GM18858 (cell line): ENCODE results near the gene RILP.
A peak's percentile ranks its signal among the peaks of the same experiment; 100 is the strongest.

Source experiments
- ATAC-seq: cut with Tn5 transposase; IDR thresholded peaks from one replicate; pipeline ENCODE4 v1.9.1; 2021; ENCODE audit not compliant: unreplicated experiment

Gene RILP

GRCh38 chr17:1648173-1648962, 1.3 kb downstream of the RILP start:
- ATAC-seq: peak; percentile 1

DNA sequence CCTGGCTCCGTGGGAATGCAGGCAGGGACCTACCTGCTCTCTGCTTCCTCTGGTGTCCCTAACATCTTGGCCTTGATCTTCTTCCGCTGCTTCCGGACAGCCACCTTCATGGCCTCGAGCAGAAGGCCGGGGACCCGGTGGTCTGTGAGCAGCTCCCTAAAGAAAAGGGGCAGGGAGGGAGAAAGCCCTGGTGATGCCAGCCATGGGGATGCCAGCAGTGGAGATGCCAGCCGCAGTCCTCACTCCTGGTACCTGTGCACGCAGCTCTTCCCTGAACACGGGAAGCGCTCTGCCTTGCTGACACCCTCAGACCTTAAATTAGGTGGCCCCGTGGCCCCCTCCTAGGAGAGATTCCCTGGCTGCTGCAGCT, 1.9 kb downstream of the RILP start:
- ATAC-seq: no peak

DNA sequence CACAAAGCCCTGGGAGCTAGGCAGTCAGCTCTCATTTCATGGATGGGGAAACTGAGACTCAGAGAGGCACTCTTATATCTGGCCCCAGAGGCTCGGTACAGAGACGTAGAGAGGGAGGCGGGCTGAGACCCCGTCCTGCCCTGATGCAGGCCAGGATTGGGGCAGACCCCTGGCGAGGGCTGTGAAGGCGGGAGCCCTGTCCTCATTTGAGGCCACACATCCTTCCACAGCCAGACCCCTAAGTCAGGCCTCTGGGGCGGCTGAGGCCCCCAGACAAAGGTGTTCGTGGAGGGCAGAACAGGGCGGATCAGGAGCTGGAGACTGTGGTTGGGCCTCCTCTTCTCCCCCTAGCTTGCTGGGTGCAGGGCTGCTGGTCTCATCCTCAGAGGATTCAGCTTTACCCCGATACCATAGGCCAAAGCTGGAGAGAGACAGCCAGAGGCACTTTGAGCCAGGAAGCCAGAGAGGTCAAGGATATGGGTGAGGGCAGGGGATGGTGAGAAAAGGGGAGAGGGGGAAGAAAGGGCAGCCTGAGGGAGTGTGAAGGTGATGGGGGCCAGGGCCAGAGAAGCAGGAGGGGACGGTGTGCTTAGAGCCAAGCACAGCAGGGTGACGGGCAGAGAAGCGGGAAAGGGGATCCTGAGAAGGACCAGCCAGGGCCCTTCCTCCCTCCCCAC, 3.3 kb downstream of the RILP start:
- ATAC-seq: no peak

DNA sequence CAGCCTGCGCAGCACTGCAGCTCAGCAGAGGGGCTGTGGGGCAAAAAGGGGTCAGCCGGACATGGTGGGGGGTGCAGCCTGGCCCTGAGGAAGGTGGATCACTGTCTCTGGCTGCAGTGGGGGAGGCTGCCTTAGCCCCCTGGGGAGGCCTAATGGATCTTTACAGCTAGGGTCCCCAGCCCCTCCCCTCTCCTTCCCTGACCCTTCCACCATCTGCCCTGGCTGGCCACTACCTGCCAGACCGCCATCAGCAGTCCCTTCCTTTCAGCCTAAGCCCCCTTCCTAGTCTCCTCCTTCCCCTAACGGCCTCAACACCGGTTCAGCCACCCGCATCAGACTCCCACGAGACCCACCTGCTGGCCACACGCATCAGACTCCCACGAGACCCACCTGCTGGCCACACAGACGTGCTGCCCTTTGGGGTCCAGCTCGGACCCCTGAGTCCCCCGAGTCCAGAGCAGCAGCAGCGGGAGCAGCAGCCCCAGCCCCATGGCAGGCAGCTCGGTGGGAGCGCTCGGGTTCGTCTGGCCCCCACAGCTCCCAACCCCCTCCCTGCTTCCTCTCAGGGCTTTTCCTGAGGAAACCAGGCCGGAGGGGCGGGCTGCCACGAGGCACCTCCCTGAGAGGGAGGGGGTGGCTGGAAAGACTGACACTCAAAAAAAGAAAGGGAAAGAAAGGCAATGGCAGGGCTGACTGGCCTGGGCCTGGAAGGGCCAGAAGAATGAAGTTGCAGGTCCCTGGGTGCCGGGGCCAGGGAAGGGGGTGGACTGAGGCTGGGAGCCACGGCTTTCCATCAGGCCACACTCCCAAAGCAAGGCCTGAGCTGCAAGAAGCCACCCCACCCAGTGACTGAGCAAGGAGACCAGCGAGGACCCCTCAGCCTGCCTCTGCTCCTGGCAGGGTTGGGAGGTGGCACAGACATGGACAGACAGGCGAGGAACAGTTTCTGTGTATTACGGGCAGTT, 4.2 kb downstream of the RILP start, which contains the start of gene SCARF1:
Gene SCARF1 (minus strand): TSS at position 526 of the 965 bp plus-strand sequence. CDS start 35 bp downstream, at position 491.
- ATAC-seq: no peak

DNA sequence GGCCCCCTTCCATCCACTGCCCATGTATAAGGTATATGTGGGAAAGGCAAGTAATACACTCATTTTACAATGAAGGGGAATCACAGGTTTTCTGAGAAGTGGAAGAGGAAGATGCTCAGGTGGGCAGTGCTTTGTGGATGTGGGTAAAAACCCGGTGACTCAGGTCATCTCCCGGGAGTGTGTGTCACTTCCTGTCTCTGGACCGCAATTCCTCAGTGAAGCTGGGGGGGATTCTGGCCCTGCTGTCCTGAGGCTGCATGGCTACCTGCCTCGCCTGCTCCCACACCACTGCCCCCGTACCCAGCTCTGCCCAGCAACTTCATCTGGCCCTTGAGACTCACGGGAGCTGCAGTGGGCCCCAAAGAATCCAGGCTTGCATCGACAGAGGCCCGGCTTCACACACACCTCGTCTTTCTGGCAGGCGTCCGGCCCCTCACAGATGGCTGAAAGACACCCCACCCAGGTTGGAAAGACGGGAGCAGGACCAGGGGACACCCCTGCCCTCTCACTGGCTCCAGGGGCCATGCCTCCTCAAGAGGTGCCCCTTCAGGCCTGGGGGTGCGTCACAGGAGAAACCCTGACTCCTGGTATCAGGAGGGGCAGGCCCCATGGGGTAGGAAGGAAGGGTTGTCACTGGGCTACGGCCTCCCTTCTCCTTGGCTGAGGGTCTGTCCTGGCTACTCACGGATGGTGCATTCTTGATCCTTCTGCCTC, 5.0 kb downstream of the RILP start:
- no peak for ATAC-seq

- ATAC-seq: no peak
These were observed 5.6 kb downstream of the RILP start for GRCh38 chr17:1643999-1644492.

DNA sequence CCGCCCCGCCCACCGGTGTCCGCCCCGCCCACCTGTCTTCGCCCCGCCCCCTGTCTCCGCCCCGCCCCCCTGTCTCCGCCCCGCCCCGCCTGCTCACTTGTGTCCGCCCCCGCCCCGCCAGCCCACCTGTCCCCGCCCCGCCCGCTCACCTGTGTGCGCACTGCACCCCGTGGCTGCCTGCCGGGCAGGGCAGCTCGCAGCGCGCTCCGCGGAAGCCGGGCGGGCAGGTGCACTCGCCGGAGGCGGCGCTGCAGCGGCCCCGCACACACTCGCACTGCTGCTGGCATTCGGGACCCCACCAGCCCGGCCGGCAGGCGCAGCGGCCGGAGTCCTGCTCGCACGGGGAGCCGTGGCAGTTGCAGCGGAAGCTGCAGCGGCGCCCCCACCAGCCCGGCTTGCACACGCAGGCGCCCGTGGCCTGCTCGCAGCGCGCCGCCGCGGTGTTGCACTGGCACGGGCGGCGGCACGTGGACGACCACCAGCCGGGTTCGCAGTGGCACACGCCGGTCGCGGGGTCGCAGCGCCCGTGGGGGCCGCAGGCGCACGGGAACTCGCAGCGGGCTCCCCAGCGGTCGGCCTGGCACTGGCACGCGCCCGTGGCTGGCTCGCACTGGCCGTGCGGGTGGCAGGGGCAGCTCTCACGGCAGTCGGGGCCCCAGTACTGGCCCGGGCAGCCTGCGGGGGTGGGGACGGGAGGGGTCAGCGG, 6.2 kb downstream of the RILP start:
- no peak for ATAC-seq

GRCh38 chr17:1641065-1641403, 8.6 kb downstream of the RILP start:
- no peak for ATAC-seq

- ATAC-seq: no peak
These were observed 9.2 kb downstream of the RILP start for GRCh38 chr17:1640329-1641064.

DNA sequence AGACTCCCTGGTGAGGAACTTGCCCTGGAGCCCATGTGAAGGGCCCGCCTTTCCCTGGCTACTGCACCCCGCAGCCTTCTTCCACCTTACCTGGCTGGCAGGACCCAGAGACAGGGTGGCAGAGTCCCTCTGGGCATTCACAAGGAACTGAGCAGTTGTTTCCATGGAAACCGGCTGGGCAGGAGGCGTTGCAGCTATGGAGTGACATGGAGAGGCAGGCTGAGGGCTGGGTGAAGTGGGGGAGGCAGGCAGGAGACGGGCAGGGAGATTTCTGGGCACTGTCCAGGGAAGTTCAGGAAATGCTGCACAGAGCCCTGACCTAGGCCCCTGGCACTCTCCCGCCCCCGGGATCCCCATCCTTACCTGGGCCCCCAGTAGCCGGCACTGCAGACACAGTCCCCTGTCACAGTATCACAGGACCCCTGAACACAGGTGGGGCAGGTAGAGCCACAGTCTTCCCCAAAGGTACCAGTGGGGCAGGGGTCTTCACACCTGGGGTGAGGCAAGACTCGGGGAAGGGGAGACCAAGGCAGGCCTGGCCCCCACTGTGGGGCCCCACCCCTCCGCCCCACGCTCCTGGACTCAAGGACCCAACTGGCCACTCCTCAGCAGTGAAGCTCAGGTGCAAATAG, 10.0 kb downstream of the RILP start:
- ATAC-seq: no peak

DNA sequence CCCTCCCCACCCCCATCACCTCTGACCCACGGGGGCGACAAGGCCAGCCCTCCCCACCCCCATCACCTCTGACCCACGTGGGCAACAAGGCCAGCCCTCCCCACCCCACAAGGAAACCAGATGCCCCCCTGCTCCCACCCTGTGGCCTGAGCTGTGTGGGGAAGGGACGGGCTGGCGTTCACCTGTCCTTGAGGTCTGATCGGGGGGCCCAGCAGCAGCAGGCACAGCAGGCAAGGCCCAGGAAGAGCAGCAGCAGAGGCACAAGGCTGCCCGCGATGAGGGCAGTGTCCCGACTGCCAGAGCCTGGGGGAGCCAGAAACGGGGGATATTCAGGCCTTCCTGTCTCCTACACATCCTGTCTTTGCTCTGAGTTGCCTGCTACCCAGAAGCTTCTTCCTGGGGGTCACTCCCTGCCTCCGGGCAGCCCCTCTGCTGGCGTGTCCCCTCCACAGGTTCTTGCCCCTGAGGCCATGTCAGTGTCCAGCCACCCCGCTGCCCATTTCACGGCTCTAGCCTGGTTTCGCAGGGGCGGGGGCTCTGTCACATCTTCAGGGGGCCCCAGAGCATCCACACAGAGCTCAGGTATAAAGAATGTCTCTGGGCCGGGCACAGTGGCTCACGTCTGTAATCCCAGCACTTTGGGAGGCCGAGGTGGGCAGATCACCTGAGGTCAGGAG, 10.9 kb downstream of the RILP start:
- ATAC-seq: no peak

DNA sequence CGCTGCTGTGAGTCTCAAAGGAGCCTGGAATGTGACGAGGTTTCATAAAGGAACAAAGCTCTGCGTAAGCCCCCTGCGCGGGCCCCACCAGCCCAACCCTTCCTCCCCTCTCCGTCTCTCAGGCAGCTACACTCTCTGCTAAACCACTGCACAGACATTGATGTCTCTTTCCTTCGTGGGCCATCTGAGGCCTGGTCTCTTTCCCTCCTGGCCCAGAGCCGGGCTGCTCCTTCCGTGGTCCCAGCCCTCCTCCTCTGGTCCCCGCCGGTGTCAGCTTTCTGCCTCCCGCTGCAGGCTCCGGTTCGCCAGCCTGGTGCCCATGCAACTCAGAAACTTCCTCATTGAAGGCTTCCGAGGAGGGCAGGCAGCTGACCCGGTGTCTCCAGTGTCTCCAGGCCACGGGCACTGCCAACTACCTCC, 11.5 kb downstream of the RILP start:
- ATAC-seq: no peak

DNA sequence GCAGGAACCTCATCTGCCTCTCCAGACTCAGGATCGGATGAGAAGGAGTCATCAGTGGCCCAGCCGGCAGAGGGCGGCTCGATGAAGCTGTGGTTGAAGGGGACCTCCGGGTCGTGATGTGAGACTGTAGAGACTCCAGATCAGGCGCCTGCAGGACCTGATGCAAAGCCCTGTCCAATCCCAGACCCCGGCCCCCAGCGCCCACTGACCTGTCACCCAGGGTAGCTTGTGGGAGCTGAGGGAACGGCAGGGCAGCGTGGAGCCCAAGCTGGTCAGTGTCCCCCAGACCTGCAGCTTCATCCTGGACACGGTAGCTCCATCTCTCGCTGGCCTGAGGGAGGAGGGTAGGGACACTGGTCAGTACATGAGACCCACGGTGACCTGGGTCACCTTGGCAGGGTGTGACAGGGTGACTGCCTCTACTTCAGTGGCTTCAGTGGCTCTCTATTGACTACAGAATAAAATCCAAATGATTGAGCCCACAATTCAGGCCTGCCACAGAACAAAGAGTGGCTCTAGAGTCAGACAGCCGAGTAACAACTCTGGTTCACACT, 12.9 kb downstream of the RILP start:
- no peak for ATAC-seq

- no peak for ATAC-seq
These were observed 13.8 kb downstream of the RILP start for GRCh38 chr17:1635675-1636465.

DNA sequence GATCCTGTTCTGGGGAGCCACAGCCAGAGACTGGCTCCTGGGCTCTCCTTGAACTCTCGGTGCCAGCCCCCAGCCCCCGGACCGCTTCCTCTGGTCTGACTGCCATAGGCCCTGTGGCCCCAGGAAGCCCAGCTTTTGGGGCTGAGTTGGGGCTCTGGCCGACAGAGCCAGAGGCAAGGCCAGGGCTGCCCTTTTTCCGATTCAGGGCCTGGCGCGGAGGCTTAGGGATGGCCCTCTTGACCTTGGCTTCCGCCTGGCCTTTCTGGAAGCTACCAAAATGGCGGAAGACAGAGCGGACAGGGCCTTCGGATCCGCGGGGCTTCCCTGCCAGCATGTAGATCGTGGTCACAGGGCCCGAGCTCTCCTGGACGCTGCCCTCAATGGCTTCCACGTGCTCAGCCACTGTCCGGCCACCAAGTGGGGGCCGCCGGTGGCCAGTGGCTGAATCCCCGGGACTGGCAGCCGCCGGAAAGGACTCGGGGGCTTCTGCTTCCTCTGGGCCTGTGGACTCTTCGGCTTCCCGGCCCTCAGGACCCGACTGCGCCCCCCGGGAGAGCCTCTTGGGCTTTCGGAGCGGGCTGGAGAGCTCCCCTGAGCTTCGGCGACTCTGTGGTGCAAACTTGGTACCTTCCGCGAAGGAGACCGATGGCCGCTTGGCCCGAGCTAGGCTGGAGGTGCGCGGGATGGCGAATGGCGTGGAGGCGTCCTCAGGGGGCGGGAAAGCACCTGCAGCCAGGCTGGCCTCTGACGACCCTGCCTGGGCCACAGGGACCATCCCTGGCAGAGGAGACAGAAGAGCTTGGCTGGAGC, 14.6 kb downstream of the RILP start:
- no peak for ATAC-seq

DNA sequence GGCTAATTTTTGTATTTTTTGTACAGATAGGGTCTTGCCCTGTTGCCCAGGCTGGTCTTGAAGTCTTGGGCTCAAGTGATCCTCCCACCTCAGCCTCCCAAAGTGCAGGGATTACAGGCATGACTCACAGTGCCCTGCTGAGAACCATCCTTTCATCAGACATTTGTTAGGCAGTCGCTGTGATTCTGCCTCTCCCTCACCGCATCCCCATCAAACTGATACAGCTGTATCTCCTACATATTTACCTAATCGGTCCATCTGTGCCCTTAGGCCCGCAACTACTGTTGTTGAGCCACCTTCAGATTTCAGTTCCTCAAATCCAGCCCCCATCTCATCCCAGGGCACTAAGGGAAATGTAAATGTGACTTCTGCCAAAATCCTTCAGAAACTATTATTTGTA, 19.0 kb downstream of the RILP start:
- no peak for ATAC-seq
